ENCODE data around the gene CSTPP1.

DNA sequence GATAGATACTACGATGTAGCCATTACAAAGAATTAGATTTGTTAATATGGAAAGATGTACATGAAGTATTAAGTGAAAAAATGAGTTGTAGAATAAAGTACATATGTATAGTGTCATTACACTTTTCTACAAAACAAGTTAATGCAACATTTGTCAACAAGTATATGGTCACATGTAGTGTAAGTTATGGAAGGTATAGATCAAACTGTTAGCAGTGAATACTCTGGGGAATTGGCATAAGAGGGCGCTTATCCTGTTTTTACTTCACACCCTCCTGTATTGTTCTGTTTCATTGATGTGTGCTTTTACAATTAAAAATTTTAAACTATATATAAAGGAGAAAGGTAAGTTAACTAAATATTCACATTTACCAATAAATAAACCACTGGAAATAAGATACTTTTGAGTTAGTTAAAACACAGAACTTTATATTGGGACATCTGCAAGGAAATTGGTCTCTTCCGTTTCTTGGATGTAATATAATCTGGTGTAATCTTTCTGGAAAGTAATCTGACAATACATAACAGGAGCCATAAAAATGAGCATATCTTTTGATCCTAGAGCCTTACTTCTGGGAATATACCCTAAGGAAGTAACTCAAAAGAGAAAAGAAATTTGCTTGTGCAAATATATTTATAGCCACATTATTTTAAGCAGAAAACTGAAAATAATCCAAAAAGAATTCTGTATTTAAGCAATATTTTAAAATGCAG, 34.5 kb downstream of the CSTPP1 start:
- TF ChIP-seq CTCF (IDR thresholded peaks at IDR 0.05; ENCODE audit: insufficient read depth, low read length, poor library complexity, severe bottlenecking): no peak
- no peak for TF ChIP-seq EZH2phosphoT487 (conservative IDR thresholded peaks at IDR 0.05; ENCODE audit: low read length)
